RCC 7860 (cell line): ENCODE measurements around the gene LIN7C.
"Not testable (repeated sequence)": the region's sequence is repeated elsewhere in the genome, so short reads cannot be mapped to it uniquely, and the experiment has no call there.

Source experiments
- DNase-seq: peaks from one replicate; pipeline ENCODE4 v3.0.0-alpha.2; 2015; ENCODE audit warnings: low spot score
- FAIRE-seq: peaks from 2 replicates; lab custom pipeline; 2012; peaks lifted over from hg19 to GRCh38; lab: Jason Lieb, UNC

The LIN7C gene

GRCh38 chr11:27452147-27452546, 54.4 kb downstream of the LIN7C start:
- no peak for DNase-seq
- FAIRE-seq: no peak

GRCh38 chr11:27451244-27451965, 55.2 kb downstream of the LIN7C start:
- no peak for DNase-seq
- no peak for FAIRE-seq

- not testable (repeated sequence) for DNase-seq, FAIRE-seq
These were observed 58.4 kb downstream of the LIN7C start for GRCh38 chr11:27448184-27448540.

- DNase-seq: no peak
- FAIRE-seq: no peak
These were observed 59.0 kb downstream of the LIN7C start for GRCh38 chr11:27447288-27448183.

GRCh38 chr11:27445625-27446024, 60.9 kb downstream of the LIN7C start:
- DNase-seq (no peak), FAIRE-seq (no peak)

- FAIRE-seq: no peak
These were observed 61.8 kb downstream of the LIN7C start for GRCh38 chr11:27444801-27445215.

More at GRCh38 chr11:27444801-27445215, 61.8 kb downstream of the LIN7C start:
- DNase-seq: no peak
